ENCODE measurements around the gene SLC1A3. TPM values are rescaled to one million over a fixed set of nuclear protein-coding genes. Genes with fewer than 3 reads are reported as not detected.

The SLC1A3 gene
- total and polyA plus RNA-seq, 10 of the 15 experiments (the other 5 are each of a cell fraction or from before 2014, with no cell fraction given) = 0.23 to 4.4 (median 3.3) TPM

- TF ChIP-seq ASH2L (IDR thresholded peaks at IDR 0.05; ENCODE audit: borderline replicate concordance, low read depth) (no peak), POLR2AphosphoS5 (IDR thresholded peaks at IDR 0.05; ENCODE audit: low read length) (no peak), EED (IDR thresholded peaks at IDR 0.05; ENCODE audit: low read depth) (no peak), JUND (IDR thresholded peaks at IDR 0.05; ENCODE audit: low read depth, low read length) (no peak), LARP7 (IDR thresholded peaks at IDR 0.05) (no peak), SMAD1 (IDR thresholded peaks at IDR 0.05; ENCODE audit: low read depth, partially characterized antibody) (no peak)
These were observed 24.1 kb downstream of the SLC1A3 start (continued) for GRCh38 chr5:36630201-36631145.

DNA sequence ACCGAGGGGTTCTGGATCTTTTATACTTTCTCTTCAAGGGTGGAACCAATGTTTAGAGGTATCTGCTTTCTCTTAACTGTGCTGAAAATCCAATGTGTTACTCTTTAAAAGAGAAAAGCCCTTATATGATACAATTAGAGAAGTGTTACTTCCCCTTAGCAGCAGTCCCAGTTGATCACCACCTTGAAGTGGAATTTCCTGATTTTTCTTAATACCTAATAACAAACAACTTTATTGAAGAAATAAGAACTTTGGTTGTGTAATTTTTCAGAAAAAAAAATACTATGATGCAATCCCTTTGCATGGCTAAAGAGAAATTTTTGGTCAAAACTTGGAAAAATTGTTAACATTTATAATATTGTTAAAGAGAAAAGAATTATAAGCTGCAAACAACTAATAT, 24.7 kb downstream of the SLC1A3 start:
- H3K79me2 ChIP-seq (ENCODE audit: control insufficient read depth, insufficient read depth, low read length) = no peaks in the 10 kb centered on the region
- no peak for FAIRE-seq
- ChIA-PET SMC1A (ENCODE audit: uncharacterized antibody, unreplicated experiment) (interaction anchor here (0.8 to 1.6 kb wide), 2 partner anchors 14 to 60 kb away, joined by 3 to 4 read pairs; no protein-coding TSS in a partner anchor), CTCF (interaction anchor here (0.7 kb wide), 1 partner anchor 35 kb away, joined by 3 read pairs; no protein-coding TSS in a partner anchor), POLR2A (no interaction called here), RAD21 (ENCODE audit: unreplicated experiment) (no interaction called here)
- no peak overlapping the region for H3K9ac ChIP-seq (ENCODE audit: control insufficient read depth, insufficient read depth, low read length)
- intact Hi-C loops (cut with micrococcal nuclease; ENCODE audit: unreplicated experiment) = no loop called here
- H4K20me1 ChIP-seq (ENCODE audit: control insufficient read depth, insufficient read depth) = no peaks in the 10 kb centered on the region
- H3K4me3 ChIP-seq = no peak overlapping the region
- H3K4me1 ChIP-seq (ENCODE audit: control insufficient read depth, insufficient read depth, low read length) = no peaks in the 10 kb centered on the region
- H2AFZ ChIP-seq (ENCODE audit: control insufficient read depth, low read depth, low read length) = no peak overlapping the region
- TF ChIP-seq RAD21 (IDR thresholded peaks at IDR 0.05; ENCODE audit: insufficient read depth, low read depth, low read length) = no peak
- TF ChIP-seq ZNF24 (IDR thresholded peaks at IDR 0.05) = no peak
- no peak for TF ChIP-seq MTA3 (IDR thresholded peaks at IDR 0.05; ENCODE audit: borderline replicate concordance, low read length)
- TF ChIP-seq FOS (IDR thresholded peaks at IDR 0.05; ENCODE audit: borderline replicate concordance, extremely low read depth, insufficient read length) = no peak
- TF ChIP-seq, protein P1, sequence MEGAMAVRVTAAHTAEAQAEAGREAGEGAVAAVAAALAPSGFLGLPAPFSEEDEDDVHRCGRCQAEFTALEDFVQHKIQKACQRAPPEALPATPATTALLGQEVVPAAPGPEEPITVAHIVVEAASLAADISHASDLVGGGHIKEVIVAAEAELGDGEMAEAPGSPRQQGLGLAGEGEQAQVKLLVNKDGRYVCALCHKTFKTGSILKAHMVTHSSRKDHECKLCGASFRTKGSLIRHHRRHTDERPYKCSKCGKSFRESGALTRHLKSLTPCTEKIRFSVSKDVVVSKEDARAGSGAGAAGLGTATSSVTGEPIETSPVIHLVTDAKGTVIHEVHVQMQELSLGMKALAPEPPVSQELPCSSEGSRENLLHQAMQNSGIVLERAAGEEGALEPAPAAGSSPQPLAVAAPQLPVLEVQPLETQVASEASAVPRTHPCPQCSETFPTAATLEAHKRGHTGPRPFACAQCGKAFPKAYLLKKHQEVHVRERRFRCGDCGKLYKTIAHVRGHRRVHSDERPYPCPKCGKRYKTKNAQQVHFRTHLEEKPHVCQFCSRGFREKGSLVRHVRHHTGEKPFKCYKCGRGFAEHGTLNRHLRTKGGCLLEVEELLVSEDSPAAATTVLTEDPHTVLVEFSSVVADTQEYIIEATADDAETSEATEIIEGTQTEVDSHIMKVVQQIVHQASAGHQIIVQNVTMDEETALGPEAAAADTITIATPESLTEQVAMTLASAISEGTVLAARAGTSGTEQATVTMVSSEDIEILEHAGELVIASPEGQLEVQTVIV (IDR thresholded peaks at IDR 0.05; ENCODE audit: borderline replicate concordance, partially characterized antibody) = no peak
- peak; percentile 49; the same call in 2 of the 3 replicates for ATAC-seq
- no TSS peak for BruUV-seq (replicated peaks)
- H3K27ac ChIP-seq (ENCODE audit: control insufficient read depth, insufficient read depth) = no peak overlapping the region
- no peaks in the 10 kb centered on the region for H3K27me3 ChIP-seq (replicated peaks in 1 of 2; ENCODE audit: control insufficient read depth in 2 of 2, insufficient read depth in 2 of 2, low read length in 1 of 2)
- H3K4me2 ChIP-seq (ENCODE audit: control insufficient read depth, insufficient read depth) = no peak overlapping the region
- H3K36me3 ChIP-seq (ENCODE audit: control insufficient read depth in 2 of 2, insufficient read depth in 2 of 2, low read length in 1 of 2) = no peaks in the 10 kb centered on the region
- DNase-seq (ENCODE audit: low read depth, low spot score) = no peak
- no peaks in the 10 kb centered on the region for H3K9me3 ChIP-seq (replicated peaks; ENCODE audit: control insufficient read depth, insufficient read depth, low read length)
- in situ Hi-C loops (cut with MboI) = no loop called here
- WGBS (ENCODE audit: insufficient coverage, insufficient replicate concordance, low lambda C conversion rate, missing lambda C conversion rate) = 0% methylated on average over 1 of the region's 1 CpG
